Activated CD4-positive, alpha-beta T cell treated with anti-CD3 and anti-CD28 coated beads, Interleukin-10, Interleukin-2, amounts not matched to agents 100 ng/mL and 50 ng/mL, durations not matched to agents 16 hours and 8 hours (primary cell): ENCODE results near the gene ST3GAL3.

Experiments used
- DNase-seq: peaks from one replicate; pipeline ENCODE4 v3.0.0-alpha.2; 2020

ST3GAL3 gene

GRCh38 chr1:43789604-43790550 is 82.5 kb downstream of the ST3GAL3 start:
- DNase-seq = peak; percentile 19

- no peak for DNase-seq
Observed at GRCh38 chr1:43791243-43791642, 83.9 kb downstream of the ST3GAL3 start.

GRCh38 chr1:43796111-43796581 is 88.8 kb downstream of the ST3GAL3 start:
- no peak for DNase-seq

- DNase-seq = no peak
Observed at GRCh38 chr1:43797891-43798290, 90.6 kb downstream of the ST3GAL3 start.

GRCh38 chr1:43799656-43800635 is 92.6 kb downstream of the ST3GAL3 start:
- no peak for DNase-seq

GRCh38 chr1:43800771-43801170 is 93.4 kb downstream of the ST3GAL3 start:
- DNase-seq = no peak

- DNase-seq = no peak
Observed at GRCh38 chr1:43801203-43801602, 93.9 kb downstream of the ST3GAL3 start.

- DNase-seq = no peak
Observed at GRCh38 chr1:43802356-43802980, 95.1 kb downstream of the ST3GAL3 start.

GRCh38 chr1:43803105-43803504 is 95.8 kb downstream of the ST3GAL3 start:
- no peak for DNase-seq

- no peak for DNase-seq
Observed at GRCh38 chr1:43803646-43804045, 96.3 kb downstream of the ST3GAL3 start.

- DNase-seq = no peak
Observed at GRCh38 chr1:43804569-43804968, 97.2 kb downstream of the ST3GAL3 start.

GRCh38 chr1:43805340-43805739 is 98.0 kb downstream of the ST3GAL3 start:
- DNase-seq = no peak

GRCh38 chr1:43806183-43806582 is 98.8 kb downstream of the ST3GAL3 start:
- no peak for DNase-seq

- no peak for DNase-seq
Observed at GRCh38 chr1:43809097-43809673, 101.8 kb downstream of the ST3GAL3 start.

GRCh38 chr1:43812579-43812978 is 105.2 kb downstream of the ST3GAL3 start:
- DNase-seq = no peak

GRCh38 chr1:43814401-43814800 is 107.1 kb downstream of the ST3GAL3 start:
- no peak for DNase-seq

GRCh38 chr1:43817304-43817939 is 110.1 kb downstream of the ST3GAL3 start:
- DNase-seq = no peak

- no peak for DNase-seq
Observed at GRCh38 chr1:43818691-43819090, 111.4 kb downstream of the ST3GAL3 start.

- no peak for DNase-seq
Observed at GRCh38 chr1:43819357-43819756, 112.0 kb downstream of the ST3GAL3 start.

GRCh38 chr1:43821471-43821870 is 114.1 kb downstream of the ST3GAL3 start:
- no peak for DNase-seq

- no peak for DNase-seq
Observed at GRCh38 chr1:43822040-43822690, 114.8 kb downstream of the ST3GAL3 start.
